ENCODE results near the gene SNRPD3. TPM values are rescaled to one million over a fixed set of nuclear protein-coding genes. Genes with fewer than 3 reads are reported as not detected.
"Not testable (repeated sequence)": the region's sequence is repeated elsewhere in the genome, so short reads cannot be mapped to it uniquely, and the experiment has no call there.

SNRPD3 gene
- total RNA-seq, 1 experiment from 2014 or later = 144 TPM

DNA sequence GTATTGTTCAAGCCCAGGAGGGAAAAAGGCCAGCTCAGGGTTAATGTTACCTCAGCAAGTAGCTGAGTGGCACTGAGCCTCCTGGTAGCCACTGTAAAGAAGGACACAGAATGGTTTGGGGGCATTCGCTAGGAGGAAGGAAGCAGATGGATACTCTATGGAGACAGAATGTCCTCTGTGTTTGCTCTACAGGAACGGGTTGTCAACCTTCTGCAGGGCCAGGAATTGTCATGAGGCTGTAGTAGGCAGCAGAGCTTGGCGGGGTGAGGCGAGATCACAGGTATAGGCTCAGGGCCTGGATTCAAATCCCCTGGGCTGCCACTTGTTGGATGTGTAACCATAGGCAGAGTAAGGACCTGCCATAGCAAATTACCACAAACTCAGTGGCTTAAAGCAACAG is 40.1 kb downstream of the SNRPD3 start:
- Histone ChIP-seq H3K4me3 (replicated peaks in 1 of 2; ENCODE audit: low read depth in 1 of 2, low read length in 2 of 2) (no peak overlapping the region), H3K4me1 (ENCODE audit: control insufficient read depth in 1 of 2, insufficient read depth in 2 of 2, low read length in 2 of 2) (peaks cover 11 to 24% of the 10 kb centered on the region in 2 experiments), H4K20me1 (ENCODE audit: insufficient read depth) (no peaks in the 10 kb centered on the region), H3K27ac (ENCODE audit: low read depth, low read length) (no peak overlapping the region), H3K4me2 (ENCODE audit: low read length) (no peak overlapping the region), H3K9me3 (ENCODE audit: control insufficient read depth in 1 of 2, insufficient read depth in 1 of 2, low read depth in 1 of 2, low read length in 2 of 2) (no peaks in the 10 kb centered on the region), H3K27me3 (ENCODE audit: insufficient read depth, low read length) (no peaks in the 10 kb centered on the region), H3K36me3 (ENCODE audit: control insufficient read depth in 1 of 2, insufficient read depth in 2 of 2, low read length in 2 of 2) (no peaks in the 10 kb centered on the region), H3K9ac (ENCODE audit: low read length) (no peak overlapping the region), H3K9me2 (ENCODE audit: insufficient read depth) (no peaks in the 10 kb centered on the region), H2AFZ (ENCODE audit: low read depth, low read length, poor library complexity, severe bottlenecking) (no peak overlapping the region), H3K79me2 (ENCODE audit: insufficient read depth, low read length) (no peaks in the 10 kb centered on the region)
- no TSS peak for BruUV-seq (replicated peaks)
- ATAC-seq (no peak), DNase-seq (ENCODE audit: low read depth, low spot score) (no peak)
- ChIA-PET CTCF (no interaction called here), RAD21 (ENCODE audit: low non-redundant PET in 1 of 2, low total read pairs in 2 of 2, uncharacterized antibody in 2 of 2, unreplicated experiment in 2 of 2) (no interaction called here), POLR2A (no interaction called here)
- no peak for TF ChIP-seq RAD21 (IDR thresholded peaks at IDR 0.05; ENCODE audit: low read depth)
- TF ChIP-seq EGR1 (IDR thresholded peaks at IDR 0.05; ENCODE audit: low read depth) = no peak
- no peak for TF ChIP-seq FOSL1 (IDR thresholded peaks at IDR 0.05; ENCODE audit: low read depth)
- no peak for TF ChIP-seq MAX (IDR thresholded peaks at IDR 0.05)
- no peak for TF ChIP-seq CTCF (IDR thresholded peaks at IDR 0.05 in 2 of 3, conservative IDR thresholded peaks at IDR 0.05 in 1 of 3; ENCODE audit: borderline replicate concordance in 1 of 3, insufficient read depth in 1 of 3, low read depth in 2 of 3, low read length in 2 of 3)
- no peak for TF ChIP-seq ZNF274 (IDR thresholded peaks at IDR 0.05; ENCODE audit: low read depth, low read length)
- no peak for TF ChIP-seq SRF (IDR thresholded peaks at IDR 0.05; ENCODE audit: low read depth)
- TF ChIP-seq TCF7L2 (IDR thresholded peaks at IDR 0.05; ENCODE audit: borderline replicate concordance, extremely low read depth, insufficient read depth, insufficient read length) = no peak
- no peak for TF ChIP-seq CEBPB (IDR thresholded peaks at IDR 0.05; ENCODE audit: low read depth)
- no peak for TF ChIP-seq SIN3A (IDR thresholded peaks at IDR 0.05; ENCODE audit: low read depth)
- no peak for TF ChIP-seq ZFX (IDR thresholded peaks at IDR 0.05)
- no peak for TF ChIP-seq YY1 (IDR thresholded peaks at IDR 0.05; ENCODE audit: extremely low read depth, insufficient replicate concordance, low read depth, low read length)
- TF ChIP-seq POLR2AphosphoS5 (IDR thresholded peaks at IDR 0.05; ENCODE audit: low read depth, low read length) = no peak
- no peak for TF ChIP-seq ZBTB33 (IDR thresholded peaks at IDR 0.05; ENCODE audit: extremely low read depth, insufficient replicate concordance, low read length)
- TF ChIP-seq JUND (IDR thresholded peaks at IDR 0.05) = no peak
- TF ChIP-seq ELF1 (IDR thresholded peaks at IDR 0.05; ENCODE audit: borderline replicate concordance, low read depth) = no peak
- intact Hi-C loops (cut with micrococcal nuclease) = no loop called here

GRCh38 chr22:24597076-24597475 is 41.3 kb downstream of the SNRPD3 start:
- H4K20me1 ChIP-seq (ENCODE audit: insufficient read depth); H3K9me2 ChIP-seq (ENCODE audit: insufficient read depth); CTCF ChIA-PET; H3K27me3 ChIP-seq (ENCODE audit: insufficient read depth, low read length); H3K27ac ChIP-seq (ENCODE audit: low read depth, low read length); H3K79me2 ChIP-seq (ENCODE audit: insufficient read depth, low read length); H3K9me3 ChIP-seq (ENCODE audit: control insufficient read depth in 1 of 2, insufficient read depth in 1 of 2, low read depth in 1 of 2, low read length in 2 of 2); H3K4me3 ChIP-seq (replicated peaks in 1 of 2; ENCODE audit: low read depth in 1 of 2, low read length in 2 of 2); H3K36me3 ChIP-seq (ENCODE audit: control insufficient read depth in 1 of 2, insufficient read depth in 2 of 2, low read length in 2 of 2); ATAC-seq; H3K4me2 ChIP-seq (ENCODE audit: low read length); BruUV-seq (replicated peaks); RAD21 ChIA-PET (ENCODE audit: low non-redundant PET in 1 of 2, low total read pairs in 2 of 2, uncharacterized antibody in 2 of 2, unreplicated experiment in 2 of 2); DNase-seq (ENCODE audit: low read depth, low spot score); H2AFZ ChIP-seq (ENCODE audit: low read depth, low read length, poor library complexity, severe bottlenecking); H3K9ac ChIP-seq (ENCODE audit: low read length); POLR2A ChIA-PET; intact Hi-C loops (cut with micrococcal nuclease): not testable (repeated sequence)
- peaks cover 22 to 33% of the 10 kb centered on the region in 2 experiments for H3K4me1 ChIP-seq (ENCODE audit: control insufficient read depth in 1 of 2, insufficient read depth in 2 of 2, low read length in 2 of 2)
